K562 (cell line): ENCODE results near the gene ANKRD6. TPM values are rescaled to one million over a fixed set of nuclear protein-coding genes. Genes with fewer than 3 reads are reported as not detected.

Source experiments
- ATAC-seq: fragments of 200-7000 bp; cut with Tn5 transposase; 3 replicates; pipeline ENCODE4 v1.9.1; 2020; ENCODE audit warnings: moderate library complexity
- BruUV-seq: library from RNA; stranded (reverse); fragments of 400-500 nt; replicated peaks from 2 replicates; lab custom pipeline; 2021; lab: Mats Ljungman, UMichigan
- CTCF ChIA-PET: fragments of 300-600 bp; formaldehyde crosslinking; extraction: SDS; loops from one replicate; lab custom pipeline; 2021; ENCODE audit warnings: low intra/inter-chr PET ratio; lab: Yijun Ruan, JAX
- POLR2A ChIA-PET: fragments of 300-600, 350-650 bp; sonication (Branson Sonifier 250); formaldehyde crosslinking; extraction: SDS; loops from one replicate; lab custom pipeline; 2021; ENCODE audit warnings: antibody characterized with exemption, inconsistent platforms; lab: Yijun Ruan, JAX
- DNase-seq, 4 experiments: peaks; one replicate each; pipeline versions ENCODE4 v3.0.0 to v3.0.0-alpha.2; 2011 to 2018; ENCODE audit warnings: low spot score in 3 of 4, mixed read lengths in 3 of 4; ENCODE audit errors: extremely low read depth in 1 of 4
- FAIRE-seq: peaks from 2 replicates; lab custom pipeline; 2011; peaks lifted over from hg19 to GRCh38; lab: Jason Lieb, UNC
- H2AFZ ChIP-seq: 2 replicates; pipeline ENCODE4 v1.6.0; 2011; ENCODE audit warnings: low read depth, low read length, control low read depth, inconsistent platforms
- H3K27ac ChIP-seq: fragments of 200-600 bp; 3 replicates; pipeline ENCODE4 v1.8.0; 2011; ENCODE audit warnings: low read depth, mild to moderate bottlenecking, control low read depth, inconsistent platforms, low read length, moderate library complexity, mixed read lengths; ENCODE audit errors: extremely low read depth
- H3K27me3 ChIP-seq, 2 experiments: fragments of 300-600 bp in 1 of 2; 2 replicates in 1 of 2; 3 replicates in 1 of 2; pipeline versions ENCODE4 v1.6.0 to v1.8.0; 2011; ENCODE audit warnings: inconsistent platforms in 2 of 2, low read length in 2 of 2, mild to moderate bottlenecking in 1 of 2, mixed read lengths in 1 of 2, moderate library complexity in 1 of 2; ENCODE audit not compliant: control insufficient read depth in 2 of 2, insufficient read depth in 2 of 2
- H3K36me3 ChIP-seq: fragments of 300-600 bp; 3 replicates; pipeline ENCODE4 v1.8.0; 2011; ENCODE audit warnings: mild to moderate bottlenecking, low read length, inconsistent platforms; ENCODE audit not compliant: control insufficient read depth, insufficient read depth
- H3K4me1 ChIP-seq, 2 experiments: fragments of 200-600 bp in 1 of 2; replicated peaks in 1 of 2; 2 replicates in 1 of 2; 3 replicates in 1 of 2; pipeline versions ENCODE4 v1.5.1 to v1.8.0; 2011; ENCODE audit warnings: inconsistent platforms in 2 of 2, low read length in 2 of 2, mild to moderate bottlenecking in 1 of 2, mixed read lengths in 1 of 2, moderate library complexity in 1 of 2; ENCODE audit not compliant: control insufficient read depth in 2 of 2, insufficient read depth in 2 of 2
- H3K4me2 ChIP-seq: 2 replicates; pipeline ENCODE4 v1.6.1; 2011; ENCODE audit warnings: low read length, control low read depth, inconsistent platforms, mixed read lengths; ENCODE audit not compliant: insufficient read depth
- H3K4me3 ChIP-seq: fragments of 200-600 bp; sonication (generic), shearing (Covaris generic); 2 replicates; pipeline ENCODE4 v1.5.1; 2016; ENCODE audit warnings: control low read depth, inconsistent platforms
- H3K79me2 ChIP-seq: fragments of 200-600 bp; 3 replicates; pipeline ENCODE4 v1.8.0; 2011; ENCODE audit warnings: low read length, inconsistent platforms; ENCODE audit not compliant: control insufficient read depth, insufficient read depth
- H3K9ac ChIP-seq, 2 experiments: 2 replicates each; pipeline versions ENCODE4 v1.6.0 to v1.6.1; 2011; ENCODE audit warnings: low read depth in 2 of 2, low read length in 2 of 2, control low read depth in 1 of 2, inconsistent platforms in 1 of 2, mild to moderate bottlenecking in 1 of 2, mixed read lengths in 1 of 2; ENCODE audit not compliant: insufficient read depth in 1 of 2
- H3K9me1 ChIP-seq: one replicate; pipeline ENCODE4 v1.6.0; 2011; ENCODE audit warnings: inconsistent platforms, mild to moderate bottlenecking, low read length, moderate library complexity; ENCODE audit not compliant: control insufficient read depth, insufficient read depth
- H3K9me3 ChIP-seq: replicated peaks from 2 replicates; pipeline ENCODE4 v1.5.1; 2011; ENCODE audit warnings: low read depth, low read length, inconsistent platforms; ENCODE audit not compliant: control insufficient read depth, insufficient read depth
- H4K20me1 ChIP-seq: replicated peaks from 2 replicates; pipeline ENCODE4 v1.6.1; 2011; ENCODE audit warnings: low read length, inconsistent platforms, mixed read lengths; ENCODE audit not compliant: control insufficient read depth, insufficient read depth
- BCOR ChIP-seq: fragments of 450-650 bp; IDR thresholded peaks from 2 replicates; pipeline ENCODE4 v1.6.1; 2016
- EHMT2 ChIP-seq: fragments of 450-650 bp; IDR thresholded peaks from 2 replicates; pipeline ENCODE4 v1.6.1; 2018; ENCODE audit warnings: antibody characterized with exemption
- HSF4 ChIP-seq: fragments of 250-450 bp; sonication (Bioruptor Pico); IDR thresholded peaks from 2 replicates; pipeline ENCODE4 v2.1.2; 2022; ENCODE audit warnings: mild to moderate bottlenecking, moderate library complexity, borderline replicate concordance
- IFI16 ChIP-seq: fragments of 250-450 bp; sonication (Bioruptor Pico); IDR thresholded peaks from 2 replicates; pipeline ENCODE4 v2.1.2; 2022; ENCODE audit warnings: mild to moderate bottlenecking, inconsistent platforms
- JUND ChIP-seq, 2 experiments: IDR thresholded peaks; 2 replicates in 1 of 2; 3 replicates in 1 of 2; pipeline ENCODE4 v1.6.1; 2011; ENCODE audit warnings: borderline replicate concordance in 2 of 2, low read depth in 2 of 2, low read length in 2 of 2, improper control_type of control experiment in 1 of 2, missing biosample characterization in 1 of 2, missing genetic modification characterization in 1 of 2, missing genetic modification reagents in 1 of 2
- NFATC3 ChIP-seq: fragments of 450-650 bp; IDR thresholded peaks from 2 replicates; pipeline ENCODE4 v1.6.1; 2017; ENCODE audit warnings: mild to moderate bottlenecking
- STAT5A ChIP-seq: IDR thresholded peaks from 2 replicates; pipeline ENCODE4 v1.6.1; 2012; ENCODE audit warnings: low read length, inconsistent platforms, borderline replicate concordance
- TCF7 ChIP-seq: sonication (generic); IDR thresholded peaks from 2 replicates; pipeline ENCODE4 v1.6.1; 2016; ENCODE audit warnings: antibody characterized with exemption, borderline replicate concordance
- ZNF354B ChIP-seq: fragments of 250-450 bp; sonication (Bioruptor Pico); IDR thresholded peaks from 2 replicates; pipeline ENCODE4 v1.4.0; 2020
- ZNF436 ChIP-seq: fragments of 250-450, 450-650 bp; sonication (Bioruptor Pico); formaldehyde crosslinking; IDR thresholded peaks from 2 replicates; pipeline ENCODE4 v1.7.0; 2020; ENCODE audit warnings: mild to moderate bottlenecking
- ZNF589 ChIP-seq: fragments of 200-800 bp; sonication (Bioruptor generic); IDR thresholded peaks from 2 replicates; pipeline ENCODE4 v1.6.1; 2016; ENCODE audit warnings: low read depth, missing genetic modification characterization, missing compliant biosample characterization
- WGBS: fragments of 100-300 bp; shearing (Covaris generic); methylation state at CpG from one replicate; pipeline ENCODE4 v1.1.6; 2016; ENCODE audit warnings: low coverage, mixed read lengths; ENCODE audit not compliant: insufficient coverage; ENCODE audit errors: missing lambda C conversion rate; 5-methylcytosine and 5-hydroxymethylcytosine counted together
- in situ Hi-C: fragments of 300-500 bp; cut with MboI; formaldehyde crosslinking; loops from 4 replicates; pipeline ENCODE4 v1.15.0; 2018; ENCODE audit warnings: inconsistent platforms, mixed read lengths
- intact Hi-C: fragments of 100-400 bp; cut with micrococcal nuclease; formaldehyde crosslinking; loops from 2 replicates; pipeline ENCODE4 v1.14.2; 2022
- polyA plus RNA-seq, 8 experiments: library from polyadenylated mRNA; depleted of rRNA in 4 of 8; stranded (reverse) in 5 of 8; unstranded in 3 of 8; fragments of >200 nt; fragmentation: Nextera tagmentation in 2 of 8; fragmentation: Illumina TruSeq in 1 of 8; extraction: Ambion mirVana in 2 of 8; extraction: Trizol in 1 of 8; gene quantifications; 2 replicates each; pipeline versions ENCODE4 v1.2.1 to v1.2.3, GENCODE V29; 2011 to 2014; ENCODE audit warnings: inconsistent platforms in 1 of 8, missing spikeins in 1 of 8
- total RNA-seq, 7 experiments: library from RNA; depleted of rRNA in 6 of 7; stranded (reverse); fragments of >200 nt in 6 of 7; fragmentation: Illumina TruSeq in 2 of 7; extraction: Trizol in 2 of 7; gene quantifications; 2 replicates each; pipeline versions ENCODE4 v1.2.1 to v1.2.3, GENCODE V29; 2011 to 2021; ENCODE audit warnings: low replicate concordance in 1 of 7
- TF ChIP-seq, protein P1 (sequence below): fragments of 250-450 bp; sonication (Bioruptor Pico); IDR thresholded peaks from 2 replicates; pipeline ENCODE4 v1.8.0; 2022; ENCODE audit warnings: moderate library complexity, mild to moderate bottlenecking, inconsistent platforms
- TF ChIP-seq, protein P2 (sequence below): sonication (generic); formaldehyde crosslinking; IDR thresholded peaks from 2 replicates; pipeline ENCODE4 v1.8.0; 2023; ENCODE audit warnings: missing genetic modification reagents, mild to moderate bottlenecking, borderline replicate concordance

ANKRD6 gene
- total and polyA plus RNA-seq, 9 of the 15 experiments (the other 6 are each of a cell fraction or from before 2014, with no cell fraction given), result 0.04 to 0.22 (median 0.08) TPM; not detected in 4

DNA sequence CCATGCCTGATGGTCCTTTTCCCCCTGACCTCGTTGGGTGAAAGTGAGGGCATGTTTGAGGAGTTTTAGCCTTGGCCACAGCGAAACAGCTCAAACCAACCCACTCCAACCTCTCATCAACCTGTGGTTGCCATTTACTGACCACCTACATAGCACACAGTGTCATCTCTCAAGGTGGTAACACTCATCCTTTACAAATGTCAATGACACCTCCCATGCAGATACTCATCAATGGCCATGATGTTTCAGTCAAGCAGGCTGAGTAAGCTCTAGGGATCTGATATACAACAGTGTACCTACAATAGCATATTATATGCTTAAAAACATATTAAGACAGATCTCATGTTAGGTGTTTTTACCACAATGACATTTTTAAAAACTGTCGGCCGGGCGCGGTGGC is 30.2 kb upstream of the ANKRD6 start (continued):
- no peak for TF ChIP-seq STAT5A
- TF ChIP-seq TCF7, result no peak
- TF ChIP-seq BCOR, result no peak
- TF ChIP-seq, protein P1, sequence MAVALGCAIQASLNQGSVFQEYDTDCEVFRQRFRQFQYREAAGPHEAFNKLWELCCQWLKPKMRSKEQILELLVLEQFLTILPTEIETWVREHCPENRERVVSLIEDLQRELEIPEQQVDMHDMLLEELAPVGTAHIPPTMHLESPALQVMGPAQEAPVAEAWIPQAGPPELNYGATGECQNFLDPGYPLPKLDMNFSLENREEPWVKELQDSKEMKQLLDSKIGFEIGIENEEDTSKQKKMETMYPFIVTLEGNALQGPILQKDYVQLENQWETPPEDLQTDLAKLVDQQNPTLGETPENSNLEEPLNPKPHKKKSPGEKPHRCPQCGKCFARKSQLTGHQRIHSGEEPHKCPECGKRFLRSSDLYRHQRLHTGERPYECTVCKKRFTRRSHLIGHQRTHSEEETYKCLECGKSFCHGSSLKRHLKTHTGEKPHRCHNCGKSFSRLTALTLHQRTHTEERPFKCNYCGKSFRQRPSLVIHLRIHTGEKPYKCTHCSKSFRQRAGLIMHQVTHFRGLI, result no peak
- no peak for TF ChIP-seq ZNF354B
- no peak for TF ChIP-seq ZNF589 (CRISPR knock-in tag)

DNA sequence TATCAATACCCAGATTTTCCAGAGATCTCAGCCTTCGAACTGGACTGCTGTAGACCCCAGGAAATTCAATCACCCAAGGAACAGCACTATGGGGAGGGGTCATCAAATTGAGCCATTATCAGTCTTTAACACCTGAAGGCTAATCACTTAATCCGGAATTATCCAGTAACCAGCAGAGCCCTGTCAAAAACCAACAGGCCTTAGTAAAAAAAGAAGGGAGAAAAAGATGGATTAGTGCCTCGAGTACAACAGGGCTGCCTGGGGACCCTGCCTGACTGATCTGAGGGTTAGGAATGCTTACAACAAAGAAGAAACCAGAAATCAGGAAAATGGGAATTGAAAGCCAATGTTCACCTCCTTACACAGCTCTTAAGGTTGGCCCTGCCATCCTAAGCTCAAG is 28.4 kb upstream of the ANKRD6 start:
- CTCF ChIA-PET, result no interaction called here
- Histone ChIP-seq H3K79me2 (no peaks in the 10 kb centered on the region), H3K4me1 (no peaks in the 10 kb centered on the region), H4K20me1 (0 out of 2 replicates have a peak, but pooled peaks cover 4% of the 10 kb centered on the region), H3K36me3 (no peaks in the 10 kb centered on the region), H3K4me2 (no peak overlapping the region), H3K27me3 (peaks cover 10 to 43% of the 10 kb centered on the region in 2 experiments; a peak in 4 of 5 replicates), H3K9ac (no peak overlapping the region), H3K27ac (no peak overlapping the region), H3K9me3 (no peaks in the 10 kb centered on the region), H3K9me1 (peaks cover 2% of the 10 kb centered on the region), H3K4me3 (no peak overlapping the region), H2AFZ (no peak overlapping the region)
- in situ Hi-C loops (no loop called here), intact Hi-C loops (no loop called here)
- FAIRE-seq (no peak), DNase-seq (no peak), ATAC-seq (no peak)
- no TSS peak for BruUV-seq
- POLR2A ChIA-PET, result no interaction called here
- TF ChIP-seq NFATC3 (no peak), HSF4 (CRISPR knock-in tag) (no peak), EHMT2 (no peak), ZNF436 (CRISPR knock-in tag) (no peak), IFI16 (no peak), JUND (IDR thresholded peaks at IDR 0.05; ENCODE audit: borderline replicate concordance, low read depth, low read length) (no peak), JUND (tag; IDR thresholded peaks at IDR 0.05; ENCODE audit: borderline replicate concordance, low read depth, low read length) (no peak)
- TF ChIP-seq, protein P2, sequence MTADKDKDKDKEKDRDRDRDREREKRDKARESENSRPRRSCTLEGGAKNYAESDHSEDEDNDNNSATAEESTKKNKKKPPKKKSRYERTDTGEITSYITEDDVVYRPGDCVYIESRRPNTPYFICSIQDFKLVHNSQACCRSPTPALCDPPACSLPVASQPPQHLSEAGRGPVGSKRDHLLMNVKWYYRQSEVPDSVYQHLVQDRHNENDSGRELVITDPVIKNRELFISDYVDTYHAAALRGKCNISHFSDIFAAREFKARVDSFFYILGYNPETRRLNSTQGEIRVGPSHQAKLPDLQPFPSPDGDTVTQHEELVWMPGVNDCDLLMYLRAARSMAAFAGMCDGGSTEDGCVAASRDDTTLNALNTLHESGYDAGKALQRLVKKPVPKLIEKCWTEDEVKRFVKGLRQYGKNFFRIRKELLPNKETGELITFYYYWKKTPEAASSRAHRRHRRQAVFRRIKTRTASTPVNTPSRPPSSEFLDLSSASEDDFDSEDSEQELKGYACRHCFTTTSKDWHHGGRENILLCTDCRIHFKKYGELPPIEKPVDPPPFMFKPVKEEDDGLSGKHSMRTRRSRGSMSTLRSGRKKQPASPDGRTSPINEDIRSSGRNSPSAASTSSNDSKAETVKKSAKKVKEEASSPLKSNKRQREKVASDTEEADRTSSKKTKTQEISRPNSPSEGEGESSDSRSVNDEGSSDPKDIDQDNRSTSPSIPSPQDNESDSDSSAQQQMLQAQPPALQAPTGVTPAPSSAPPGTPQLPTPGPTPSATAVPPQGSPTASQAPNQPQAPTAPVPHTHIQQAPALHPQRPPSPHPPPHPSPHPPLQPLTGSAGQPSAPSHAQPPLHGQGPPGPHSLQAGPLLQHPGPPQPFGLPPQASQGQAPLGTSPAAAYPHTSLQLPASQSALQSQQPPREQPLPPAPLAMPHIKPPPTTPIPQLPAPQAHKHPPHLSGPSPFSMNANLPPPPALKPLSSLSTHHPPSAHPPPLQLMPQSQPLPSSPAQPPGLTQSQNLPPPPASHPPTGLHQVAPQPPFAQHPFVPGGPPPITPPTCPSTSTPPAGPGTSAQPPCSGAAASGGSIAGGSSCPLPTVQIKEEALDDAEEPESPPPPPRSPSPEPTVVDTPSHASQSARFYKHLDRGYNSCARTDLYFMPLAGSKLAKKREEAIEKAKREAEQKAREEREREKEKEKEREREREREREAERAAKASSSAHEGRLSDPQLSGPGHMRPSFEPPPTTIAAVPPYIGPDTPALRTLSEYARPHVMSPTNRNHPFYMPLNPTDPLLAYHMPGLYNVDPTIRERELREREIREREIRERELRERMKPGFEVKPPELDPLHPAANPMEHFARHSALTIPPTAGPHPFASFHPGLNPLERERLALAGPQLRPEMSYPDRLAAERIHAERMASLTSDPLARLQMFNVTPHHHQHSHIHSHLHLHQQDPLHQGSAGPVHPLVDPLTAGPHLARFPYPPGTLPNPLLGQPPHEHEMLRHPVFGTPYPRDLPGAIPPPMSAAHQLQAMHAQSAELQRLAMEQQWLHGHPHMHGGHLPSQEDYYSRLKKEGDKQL, result no peak
- 4% methylated on average over 3 of the region's 3 CpGs for WGBS
